Large intestine (tissue), 12 donors: ENCODE data around the gene LINGO4. TPM values are rescaled to one million over a fixed set of nuclear protein-coding genes. Genes with fewer than 3 reads are reported as not detected.

Source experiments
- DNase-seq, 2 donors: peaks; one replicate each; pipeline versions ENCODE4 v3.0.0 to v3.0.0-alpha.2; 2013
- H3K27ac ChIP-seq: one replicate; pipeline ENCODE4 v1.5.1; 2013; ENCODE audit warnings: low read length
- H3K27me3 ChIP-seq: 2 replicates; pipeline ENCODE4 v1.6.1; 2013; ENCODE audit warnings: low read length; ENCODE audit not compliant: control insufficient read depth, insufficient read depth
- H3K36me3 ChIP-seq: 2 replicates; pipeline ENCODE4 v1.6.1; 2013; ENCODE audit warnings: low read length; ENCODE audit not compliant: control insufficient read depth, insufficient read depth
- H3K4me1 ChIP-seq: one replicate; pipeline ENCODE4 v1.6.1; 2013; ENCODE audit warnings: low read length; ENCODE audit not compliant: control insufficient read depth, insufficient read depth
- H3K4me3 ChIP-seq: one replicate; pipeline ENCODE4 v1.5.1; 2013; ENCODE audit warnings: low read length
- H3K9me3 ChIP-seq: one replicate; pipeline ENCODE4 v1.6.1; 2013; ENCODE audit warnings: mild to moderate bottlenecking, low read depth, low read length, moderate library complexity; ENCODE audit not compliant: control insufficient read depth
- WGBS: methylation state at CpG from one replicate; pipeline ENCODE4 v1.1.5; 2013; ENCODE audit warnings: low lambda C conversion rate; ENCODE audit not compliant: insufficient coverage; 5-methylcytosine and 5-hydroxymethylcytosine counted together
- long read RNA-seq, 11 donors: transcript quantifications; one replicate each; lab custom pipeline, GENCODE V29; 2026
- polyA plus RNA-seq: library from polyadenylated mRNA; unstranded; fragments of 120-200 nt; gene quantifications from one replicate; pipeline ENCODE4 v1.2.1, GENCODE V29; 2013

LINGO4 gene, protein sequence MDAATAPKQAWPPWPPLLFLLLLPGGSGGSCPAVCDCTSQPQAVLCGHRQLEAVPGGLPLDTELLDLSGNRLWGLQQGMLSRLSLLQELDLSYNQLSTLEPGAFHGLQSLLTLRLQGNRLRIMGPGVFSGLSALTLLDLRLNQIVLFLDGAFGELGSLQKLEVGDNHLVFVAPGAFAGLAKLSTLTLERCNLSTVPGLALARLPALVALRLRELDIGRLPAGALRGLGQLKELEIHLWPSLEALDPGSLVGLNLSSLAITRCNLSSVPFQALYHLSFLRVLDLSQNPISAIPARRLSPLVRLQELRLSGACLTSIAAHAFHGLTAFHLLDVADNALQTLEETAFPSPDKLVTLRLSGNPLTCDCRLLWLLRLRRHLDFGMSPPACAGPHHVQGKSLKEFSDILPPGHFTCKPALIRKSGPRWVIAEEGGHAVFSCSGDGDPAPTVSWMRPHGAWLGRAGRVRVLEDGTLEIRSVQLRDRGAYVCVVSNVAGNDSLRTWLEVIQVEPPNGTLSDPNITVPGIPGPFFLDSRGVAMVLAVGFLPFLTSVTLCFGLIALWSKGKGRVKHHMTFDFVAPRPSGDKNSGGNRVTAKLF
- 0.81 TPM for polyA plus RNA-seq
- long read RNA-seq, donor 1, result 0 reads
- long read RNA-seq, donor 2, result 0 reads
- long read RNA-seq, donor 3, result 0 reads
- long read RNA-seq, donor 4, result 0 reads
- long read RNA-seq, donor 5, result 0 reads
- long read RNA-seq, donor 6, result 0 reads
- long read RNA-seq, donor 7, result 0 reads
- long read RNA-seq, donor 8, result 0 reads
- long read RNA-seq, donor 9, result 0 reads
- long read RNA-seq, donor 10, result 0 reads
- long read RNA-seq, donor 11, result 0 reads

DNA sequence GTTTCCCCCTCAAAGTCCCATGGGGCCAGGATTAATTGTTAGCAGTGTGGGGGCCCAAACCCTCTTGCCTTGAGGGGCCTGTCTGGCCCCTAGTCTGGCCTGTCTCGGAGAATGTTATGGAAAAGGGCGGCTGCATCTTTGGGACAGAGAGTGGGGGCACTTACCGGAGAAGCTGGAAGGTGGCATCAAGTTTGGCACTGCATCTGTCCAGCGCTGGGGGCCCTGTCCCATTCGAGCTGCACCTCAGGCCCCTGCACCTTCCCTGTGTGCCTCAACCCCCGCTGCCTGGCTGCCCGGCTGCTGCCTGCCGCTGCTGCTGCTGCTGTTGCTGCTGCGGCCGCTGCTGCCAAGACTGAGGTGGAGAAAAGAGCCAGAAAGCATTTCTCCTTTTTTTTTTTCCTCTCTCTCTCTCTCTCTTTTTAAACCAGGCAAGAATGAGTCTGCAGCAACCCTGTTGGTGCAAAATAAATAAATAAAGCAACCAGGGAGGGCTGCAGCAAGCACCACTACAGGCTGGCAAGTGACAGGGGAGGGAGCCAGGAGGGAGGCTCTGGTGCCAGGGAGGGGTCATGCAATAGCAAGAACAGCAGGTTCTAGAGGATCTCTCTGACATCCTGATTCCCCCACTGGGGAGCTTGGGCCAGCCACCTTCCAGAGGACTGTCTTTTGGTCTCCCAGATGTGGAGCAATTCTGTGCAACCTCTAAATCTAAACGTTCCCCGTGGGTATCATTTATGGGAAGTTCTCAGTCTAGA is at the start of gene LINGO4:
Gene LINGO4, minus strand, starts transcription at position 354 of the 755 bp plus-strand sequence. CDS start 2,715 bp downstream, outside the sequence.
- no peaks in the 10 kb centered on the region for H3K4me1 ChIP-seq
- WGBS, result no CpG with 5 or more reads among the region's 12 CpGs
- no peaks in the 10 kb centered on the region for H3K9me3 ChIP-seq
- H3K36me3 ChIP-seq, result no peaks in the 10 kb centered on the region
- no peak within 1 kb of the TSS for H3K4me3 ChIP-seq
- peaks cover 33% of the 10 kb centered on the region for H3K27me3 ChIP-seq
- no peak for DNase-seq
- no peak within 1 kb of the TSS for H3K27ac ChIP-seq

DNA sequence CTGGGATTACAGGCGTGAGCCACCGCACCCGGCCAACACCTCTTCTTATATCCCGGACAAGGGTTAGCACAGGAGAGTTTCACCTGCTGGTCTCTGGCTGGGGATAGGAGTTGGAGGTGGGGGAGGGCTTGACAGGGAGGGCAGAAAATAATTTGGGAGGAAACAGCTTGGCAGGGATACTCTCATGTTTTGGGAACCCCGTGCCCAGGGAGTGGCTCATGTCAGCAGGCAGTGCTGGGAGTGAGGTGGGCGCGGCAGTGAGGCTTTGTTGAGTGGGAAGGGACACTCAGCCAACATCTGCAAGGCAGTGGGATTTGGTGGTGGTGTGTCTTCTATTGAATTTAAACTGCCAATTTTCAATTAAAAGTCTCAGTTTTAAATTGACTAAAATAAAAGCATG is 49.4 kb upstream of the LINGO4 start:
- Histone ChIP-seq H3K9me3 (no peaks in the 10 kb centered on the region), H3K4me1 (no peaks in the 10 kb centered on the region), H3K4me3 (no peak overlapping the region), H3K27me3 (peaks cover 5% of the 10 kb centered on the region), H3K27ac (no peak overlapping the region), H3K36me3 (no peaks in the 10 kb centered on the region)
- DNase-seq, result no peak
- no CpG with 5 or more reads among the region's 7 CpGs for WGBS

DNA sequence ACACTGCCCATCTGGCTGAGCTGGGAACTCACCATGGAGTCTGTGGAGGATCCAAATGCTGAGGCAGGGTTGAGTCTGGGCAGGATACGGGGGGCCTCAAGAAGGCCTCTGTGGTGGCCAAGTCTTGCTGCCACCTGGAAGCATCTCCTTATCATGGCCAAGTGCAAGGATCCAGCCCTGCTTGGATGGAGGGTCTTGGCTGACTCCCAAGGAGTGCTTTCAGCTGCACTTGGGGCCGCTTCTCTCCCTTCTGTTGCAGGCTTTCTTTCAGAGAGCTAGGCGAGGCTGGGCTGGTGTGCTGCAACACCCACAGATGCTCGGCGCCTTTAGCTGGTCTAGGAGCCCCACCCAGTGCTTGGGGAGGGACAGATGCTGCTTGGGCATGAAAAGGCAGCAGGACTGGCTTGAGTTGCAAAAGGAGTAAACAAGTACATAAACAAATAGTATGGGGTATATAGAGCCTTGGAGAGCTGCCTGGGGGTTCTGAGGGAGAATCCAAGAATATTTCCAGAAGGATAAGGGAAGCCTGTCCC is 48.3 kb upstream of the LINGO4 start, which contains the start of gene THEM5:
Gene THEM5, minus strand, starts transcription at position 302 of the 533 bp plus-strand sequence. Its CDS starts 147 bp downstream, at position 155.
- no peak for DNase-seq
- no CpG with 5 or more reads among the region's 5 CpGs for WGBS

DNA sequence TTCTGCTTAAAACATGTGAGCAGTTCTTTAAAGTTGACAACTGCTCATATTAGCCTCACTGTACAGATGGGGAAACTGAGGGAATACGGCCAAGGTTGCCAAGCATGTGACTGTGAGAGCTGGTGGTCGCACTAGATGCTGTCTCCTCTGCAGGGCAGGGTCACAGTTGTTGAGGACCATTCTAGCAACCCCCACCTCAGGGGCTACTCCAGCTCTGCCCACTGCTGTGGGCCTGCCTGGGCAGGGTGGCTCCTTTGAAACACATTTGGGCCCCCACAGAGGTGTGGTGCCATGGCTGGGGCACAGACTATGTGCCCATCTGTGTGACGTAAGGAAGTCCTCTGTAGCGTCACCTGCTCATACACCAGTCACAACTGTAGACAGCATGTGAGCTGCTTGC is 47.5 kb upstream of the LINGO4 start:
- Histone ChIP-seq H3K9me3 (no peaks in the 10 kb centered on the region), H3K4me1 (no peaks in the 10 kb centered on the region), H3K4me3 (no peak overlapping the region), H3K27ac (no peak overlapping the region), H3K27me3 (peaks cover 5% of the 10 kb centered on the region), H3K36me3 (no peaks in the 10 kb centered on the region)
- DNase-seq, result no peak
- no CpG with 5 or more reads among the region's 4 CpGs for WGBS

More for the DNA sequence above, 48.3 kb upstream of the LINGO4 start, which contains the start of gene THEM5:
- Histone ChIP-seq H3K27ac (no peak within 1 kb of the TSS), H3K36me3 (no peaks in the 10 kb centered on the region), H3K4me3 (no peak within 1 kb of the TSS), H3K4me1 (no peaks in the 10 kb centered on the region), H3K27me3 (peaks cover 5% of the 10 kb centered on the region), H3K9me3 (no peaks in the 10 kb centered on the region)

DNA sequence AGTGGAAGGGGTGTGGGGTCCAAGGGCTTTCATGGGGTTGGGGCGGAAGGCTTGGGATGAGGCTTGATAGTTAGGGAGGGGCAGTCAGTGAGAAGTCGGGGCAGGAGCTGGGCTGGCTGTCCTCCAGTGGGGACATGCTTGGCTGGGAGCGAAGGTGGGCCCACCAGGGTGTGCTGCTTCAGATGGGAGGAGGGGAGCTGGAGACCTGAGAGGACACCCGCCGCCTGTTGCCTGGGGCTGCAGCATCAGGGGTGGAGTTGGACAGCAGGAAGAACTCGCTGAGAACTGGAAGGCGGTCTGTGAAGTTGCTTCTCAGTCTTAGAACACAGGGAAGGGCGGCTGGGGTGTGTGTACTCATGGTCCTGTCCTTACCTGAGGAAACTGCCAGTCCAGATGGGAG is 46.7 kb upstream of the LINGO4 start:
- no peak overlapping the region for H3K27ac ChIP-seq
- WGBS, result no CpG with 5 or more reads among the region's 8 CpGs
- DNase-seq, result no peak
- H3K4me1 ChIP-seq, result no peaks in the 10 kb centered on the region
- no peaks in the 10 kb centered on the region for H3K36me3 ChIP-seq
- H3K27me3 ChIP-seq, result peaks cover 5% of the 10 kb centered on the region
- no peak overlapping the region for H3K4me3 ChIP-seq
- H3K9me3 ChIP-seq, result no peaks in the 10 kb centered on the region

DNA sequence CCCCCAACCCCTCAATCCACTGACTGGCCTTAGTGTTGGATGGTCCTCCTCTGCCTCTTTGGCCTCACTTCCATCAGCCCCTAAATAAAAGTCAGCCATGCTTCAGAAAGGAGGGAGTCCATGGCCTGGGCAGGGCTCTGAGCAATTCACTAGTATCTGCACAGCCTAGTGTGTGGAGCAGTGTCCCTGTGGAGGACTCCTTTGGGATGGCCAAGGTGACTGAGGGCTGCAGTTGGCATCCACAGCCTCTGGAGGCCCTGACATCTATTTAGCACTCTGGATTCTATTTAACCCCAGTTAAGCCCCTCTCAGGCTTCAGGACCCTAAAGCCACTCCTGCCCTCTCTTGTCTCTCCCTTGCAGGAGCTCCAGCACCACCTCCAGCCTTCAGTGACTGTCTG is 44.7 kb upstream of the LINGO4 start:
- no peaks in the 10 kb centered on the region for H3K4me1 ChIP-seq
- H3K9me3 ChIP-seq, result no peaks in the 10 kb centered on the region
- peaks cover 5% of the 10 kb centered on the region for H3K27me3 ChIP-seq
- DNase-seq, result no peak
- no peaks in the 10 kb centered on the region for H3K36me3 ChIP-seq
- no peak overlapping the region for H3K4me3 ChIP-seq
- H3K27ac ChIP-seq, result no peak overlapping the region

DNA sequence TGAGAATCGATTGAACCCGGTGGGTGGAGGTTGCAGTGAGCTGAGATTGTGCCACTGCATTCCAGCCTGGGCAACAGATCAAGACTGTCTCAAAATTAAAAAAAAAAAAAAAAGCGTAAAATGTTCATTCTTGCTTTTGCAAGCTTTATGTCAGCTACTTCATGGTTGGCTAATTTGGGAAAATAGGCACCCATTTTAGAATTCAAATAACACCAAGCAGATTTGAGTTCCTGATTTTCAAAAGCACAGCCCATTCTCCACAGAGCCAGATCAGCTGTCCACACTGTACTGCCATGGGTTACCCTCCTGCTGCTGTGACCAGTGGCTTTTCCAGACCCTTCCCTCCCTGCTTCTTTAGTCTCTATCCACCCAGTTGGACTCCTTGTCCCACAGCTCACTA is 43.9 kb upstream of the LINGO4 start:
- peaks cover 5% of the 10 kb centered on the region for H3K27me3 ChIP-seq
- H3K36me3 ChIP-seq, result no peaks in the 10 kb centered on the region
- no peaks in the 10 kb centered on the region for H3K4me1 ChIP-seq
- H3K27ac ChIP-seq, result no peak overlapping the region
- H3K4me3 ChIP-seq, result no peak overlapping the region
- DNase-seq, result no peak
- WGBS, result 100% methylated on average over 1 of the region's 3 CpGs
- H3K9me3 ChIP-seq, result no peaks in the 10 kb centered on the region

DNA sequence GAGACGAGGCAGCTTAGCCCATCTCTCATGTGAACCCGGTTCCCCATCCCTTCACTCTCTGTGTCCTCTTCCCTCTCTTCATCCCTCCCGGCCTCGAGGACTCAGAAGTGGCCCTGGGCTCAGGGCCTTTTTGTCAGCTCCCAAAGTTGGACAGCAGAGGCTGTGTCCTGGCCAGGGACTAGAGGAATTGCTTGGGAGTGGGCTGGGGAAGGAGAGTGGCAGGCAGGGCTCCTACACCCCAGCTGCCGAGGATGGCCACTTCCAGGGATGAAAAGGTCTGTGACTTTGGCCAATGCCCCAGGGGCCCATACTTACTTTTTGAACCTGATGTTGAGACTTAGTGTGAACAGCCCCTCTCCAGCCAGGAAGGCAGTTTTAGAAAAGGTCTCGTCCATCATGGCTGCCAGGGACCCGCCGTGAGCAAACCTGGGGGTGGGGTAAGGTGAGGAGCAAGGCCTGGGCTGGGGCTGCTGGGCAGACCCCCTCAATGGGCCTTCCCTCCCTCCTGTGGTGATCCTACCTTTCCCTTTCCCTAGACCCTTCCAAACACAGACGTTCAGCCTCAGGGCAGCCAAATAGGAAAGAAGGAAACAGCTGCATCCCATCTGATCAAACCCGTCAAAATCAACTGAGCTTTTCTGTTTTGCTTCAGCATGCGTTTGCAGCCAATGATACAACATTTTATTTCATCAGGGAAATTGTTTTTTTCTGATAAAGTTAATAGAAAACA is 42.8 kb upstream of the LINGO4 start:
- WGBS, result 63% methylated on average over 2 of the region's 11 CpGs
- H3K4me3 ChIP-seq, result no peak overlapping the region
- peaks cover 5% of the 10 kb centered on the region for H3K27me3 ChIP-seq
- H3K36me3 ChIP-seq, result no peaks in the 10 kb centered on the region
- no peaks in the 10 kb centered on the region for H3K4me1 ChIP-seq
- no peak for DNase-seq
- H3K27ac ChIP-seq, result no peak overlapping the region
- no peaks in the 10 kb centered on the region for H3K9me3 ChIP-seq

DNA sequence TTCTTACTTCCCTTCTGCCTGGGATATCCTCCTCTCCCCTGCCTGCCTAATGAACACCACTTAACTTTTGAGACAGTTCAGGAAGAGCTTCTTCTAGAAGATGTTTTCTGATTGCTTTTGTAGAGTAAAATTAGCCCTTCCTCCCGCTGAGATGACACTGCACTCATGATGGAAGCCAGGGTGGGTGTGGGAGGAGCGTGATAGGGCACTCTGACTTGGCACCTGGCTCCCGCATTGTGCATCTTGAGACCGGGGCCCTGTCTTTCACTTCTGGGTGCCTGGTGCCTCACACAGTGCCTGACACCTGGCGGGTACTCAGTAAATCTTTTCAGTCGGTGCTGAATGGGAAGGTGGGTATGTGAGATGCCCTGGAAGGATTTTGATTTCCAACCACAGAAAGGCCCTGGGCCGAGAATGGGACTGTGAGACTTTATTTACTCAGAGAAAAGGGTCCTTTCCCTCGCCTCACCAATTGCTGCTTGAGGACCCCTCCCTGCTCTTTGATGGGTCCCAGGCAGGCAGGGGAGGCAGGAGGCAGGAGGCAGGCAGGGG is 41.5 kb upstream of the LINGO4 start:
- H3K27me3 ChIP-seq, result peaks cover 1% of the 10 kb centered on the region
- DNase-seq, result no peak
- no peaks in the 10 kb centered on the region for H3K4me1 ChIP-seq
- H3K4me3 ChIP-seq, result no peak overlapping the region
- no CpG with 5 or more reads among the region's 8 CpGs for WGBS
- H3K27ac ChIP-seq, result no peak overlapping the region
- H3K9me3 ChIP-seq, result no peaks in the 10 kb centered on the region
- no peaks in the 10 kb centered on the region for H3K36me3 ChIP-seq
